ENCODE measurements around the gene GYG2. TPM values are rescaled to one million over a fixed set of nuclear protein-coding genes. Genes with fewer than 3 reads are reported as not detected.
"Not testable (repeated sequence)": the region's sequence is repeated elsewhere in the genome, so short reads cannot be mapped to it uniquely, and the experiment has no call there.

GYG2 gene
- total RNA-seq, 1 experiment from 2014 or later = 47.6 TPM

- H3K27ac Mint-ChIP-seq = peak overlapping the region; percentile 91
- no peaks in the 10 kb centered on the region for H3K27me3 Mint-ChIP-seq (ENCODE audit: low read depth)
- DNase-seq (ENCODE audit: low spot score) = no peak
- H3K4me1 Mint-ChIP-seq = peaks cover 29% of the 10 kb centered on the region
- peaks cover 2% of the 10 kb centered on the region for H3K9me3 Mint-ChIP-seq
- CTCF ChIA-PET = no interaction called here
- POLR2A ChIA-PET = no interaction called here
- ATAC-seq = no peak
- peaks cover 13% of the 10 kb centered on the region for H3K36me3 Mint-ChIP-seq
- H3K4me3 Mint-ChIP-seq = no peak overlapping the region
- TF ChIP-seq, protein P1, sequence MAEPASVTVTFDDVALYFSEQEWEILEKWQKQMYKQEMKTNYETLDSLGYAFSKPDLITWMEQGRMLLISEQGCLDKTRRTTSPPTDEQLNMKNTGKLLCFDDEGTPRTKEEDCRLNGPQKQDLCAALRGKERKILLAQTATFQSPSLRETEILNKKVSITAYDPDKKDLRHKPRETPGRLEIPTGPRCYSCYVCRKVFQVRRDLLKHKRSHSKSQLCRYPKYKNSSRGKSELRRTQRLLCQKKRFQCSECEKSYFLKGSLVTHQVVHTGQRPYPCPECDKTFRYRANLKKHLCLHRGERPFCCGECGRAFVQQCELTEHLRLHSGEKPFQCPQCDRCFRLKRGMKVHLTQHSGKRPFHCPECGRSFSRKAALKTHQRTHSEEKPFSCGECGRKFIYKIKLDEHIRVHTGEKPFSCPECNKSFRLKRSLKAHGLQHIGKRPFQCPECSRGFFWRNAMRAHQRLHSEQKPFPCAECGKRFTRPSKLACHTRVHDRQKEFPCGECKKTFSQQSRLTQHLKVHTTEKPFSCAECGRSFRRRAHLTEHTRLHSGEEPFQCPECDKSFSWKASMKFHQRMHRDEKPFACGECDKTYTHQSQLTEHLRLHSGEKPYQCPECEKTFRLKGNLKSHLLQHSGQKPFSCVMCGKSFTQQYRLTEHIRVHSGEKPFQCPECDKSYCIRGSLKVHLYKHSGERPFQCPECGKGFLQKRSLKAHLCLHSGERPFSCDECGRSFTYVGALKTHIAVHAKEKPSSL (CRISPR knock-in tag; conservative IDR thresholded peaks at IDR 0.05) = no peak
- TF ChIP-seq GABPB1 (CRISPR knock-in tag; IDR thresholded peaks at IDR 0.05) (no peak; the same call in 1 of the 2 replicates), SMAD3 (CRISPR knock-in tag; IDR thresholded peaks at IDR 0.05; ENCODE audit: borderline replicate concordance) (no peak), ATF1 (CRISPR knock-in tag; IDR thresholded peaks at IDR 0.05) (no peak), ZNF121 (CRISPR knock-in tag; IDR thresholded peaks at IDR 0.05) (0 out of 2 replicates have a peak, but pooled peaks have one; percentile 37)
- TF ChIP-seq, protein P2, sequence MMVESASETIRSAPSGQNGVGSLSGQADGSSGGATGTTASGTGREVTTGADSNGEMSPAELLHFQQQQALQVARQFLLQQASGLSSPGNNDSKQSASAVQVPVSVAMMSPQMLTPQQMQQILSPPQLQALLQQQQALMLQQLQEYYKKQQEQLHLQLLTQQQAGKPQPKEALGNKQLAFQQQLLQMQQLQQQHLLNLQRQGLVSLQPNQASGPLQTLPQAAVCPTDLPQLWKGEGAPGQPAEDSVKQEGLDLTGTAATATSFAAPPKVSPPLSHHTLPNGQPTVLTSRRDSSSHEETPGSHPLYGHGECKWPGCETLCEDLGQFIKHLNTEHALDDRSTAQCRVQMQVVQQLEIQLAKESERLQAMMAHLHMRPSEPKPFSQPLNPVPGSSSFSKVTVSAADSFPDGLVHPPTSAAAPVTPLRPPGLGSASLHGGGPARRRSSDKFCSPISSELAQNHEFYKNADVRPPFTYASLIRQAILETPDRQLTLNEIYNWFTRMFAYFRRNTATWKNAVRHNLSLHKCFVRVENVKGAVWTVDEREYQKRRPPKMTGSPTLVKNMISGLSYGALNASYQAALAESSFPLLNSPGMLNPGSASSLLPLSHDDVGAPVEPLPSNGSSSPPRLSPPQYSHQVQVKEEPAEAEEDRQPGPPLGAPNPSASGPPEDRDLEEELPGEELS (CRISPR knock-in tag; IDR thresholded peaks at IDR 0.05) = no peak
Measured at GRCh38 chrX:2897311-2897689, 68.6 kb downstream of the GYG2 start.

DNA sequence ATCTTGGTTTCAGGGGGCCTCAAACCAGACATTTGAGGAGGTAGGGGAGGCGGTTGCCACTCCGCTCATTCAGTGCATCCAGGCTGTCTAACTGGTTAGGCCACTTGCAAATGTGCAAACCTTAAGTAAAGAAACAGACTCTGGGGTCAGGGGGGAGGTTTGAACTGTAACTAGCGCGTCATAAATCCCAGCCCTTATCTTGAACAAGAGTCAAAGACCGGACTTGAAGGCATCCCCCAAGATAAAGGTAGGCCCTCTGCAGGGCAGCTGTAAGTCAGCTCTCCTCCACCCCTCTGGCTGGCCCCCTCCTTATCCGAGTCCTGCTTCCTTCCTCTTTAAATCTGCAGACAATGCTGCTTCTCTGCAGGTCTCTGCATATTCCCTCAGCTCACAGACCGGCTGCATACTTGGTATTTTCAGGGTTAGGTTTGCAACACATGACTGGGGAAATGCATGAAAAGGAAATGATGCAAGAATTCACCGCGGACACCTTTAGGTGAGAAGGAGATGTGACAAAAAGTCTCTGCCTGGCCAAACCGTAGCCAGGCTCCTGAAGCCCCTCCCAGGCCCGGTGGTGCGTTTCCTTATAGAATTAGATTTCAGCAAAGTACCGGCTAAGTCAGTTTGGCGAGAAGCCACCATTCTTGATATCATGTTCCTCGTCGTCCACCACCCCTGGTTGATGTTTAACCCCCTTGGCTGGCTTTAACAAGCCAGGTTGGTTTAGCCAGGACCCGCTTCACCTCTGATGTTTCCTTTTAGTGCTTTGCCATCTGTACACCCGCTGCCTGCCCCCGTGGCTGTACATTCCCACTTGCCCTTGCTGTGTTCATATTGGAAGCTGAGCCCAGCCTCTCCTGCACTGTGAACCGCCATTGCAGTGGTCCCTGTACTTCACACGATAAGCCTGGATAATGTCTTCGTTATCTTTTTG, 69.2 kb downstream of the GYG2 start:
- Mint-ChIP-seq H3K36me3 (peaks cover 18% of the 10 kb centered on the region), H3K4me1 (peaks cover 29% of the 10 kb centered on the region), H3K27ac (peak overlapping the region; percentile 91)
- TF ChIP-seq GABPB1 (CRISPR knock-in tag; IDR thresholded peaks at IDR 0.05) = peak; percentile 71
- POLR2A ChIA-PET; H3K4me3 Mint-ChIP-seq; H3K9me3 Mint-ChIP-seq; H3K27me3 Mint-ChIP-seq (ENCODE audit: low read depth): not testable (repeated sequence)
- peak; percentile 86 for ATAC-seq
- CTCF ChIA-PET = interaction anchor here (1.5 kb wide), 1 partner anchor 22 kb away, joined by 3 read pairs; no protein-coding TSS in a partner anchor
- peak; percentile 26 for DNase-seq (ENCODE audit: low spot score)

- POLR2A ChIA-PET = no interaction called here
- TF ChIP-seq FOXJ3 (CRISPR knock-in tag; IDR thresholded peaks at IDR 0.05; ENCODE audit: borderline replicate concordance) (no peak), ZSCAN18 (CRISPR knock-in tag; IDR thresholded peaks at IDR 0.05) (no peak), ERG (CRISPR knock-in tag; IDR thresholded peaks at IDR 0.05) (no peak), CREM (CRISPR knock-in tag; IDR thresholded peaks at IDR 0.05) (no peak), E2F4 (CRISPR knock-in tag; IDR thresholded peaks at IDR 0.05; ENCODE audit: borderline replicate concordance, low read depth) (no peak), CBFB (CRISPR knock-in tag; IDR thresholded peaks at IDR 0.05; ENCODE audit: low read depth) (no peak), ZNF416 (CRISPR knock-in tag; IDR thresholded peaks at IDR 0.05) (no peak), KAT7 (CRISPR knock-in tag; IDR thresholded peaks at IDR 0.05; ENCODE audit: borderline replicate concordance) (no peak)
- TF ChIP-seq, protein P3, sequence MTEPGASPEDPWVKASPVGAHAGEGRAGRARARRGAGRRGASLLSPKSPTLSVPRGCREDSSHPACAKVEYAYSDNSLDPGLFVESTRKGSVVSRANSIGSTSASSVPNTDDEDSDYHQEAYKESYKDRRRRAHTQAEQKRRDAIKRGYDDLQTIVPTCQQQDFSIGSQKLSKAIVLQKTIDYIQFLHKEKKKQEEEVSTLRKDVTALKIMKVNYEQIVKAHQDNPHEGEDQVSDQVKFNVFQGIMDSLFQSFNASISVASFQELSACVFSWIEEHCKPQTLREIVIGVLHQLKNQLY (CRISPR knock-in tag; IDR thresholded peaks at IDR 0.05) = no peak
- TF ChIP-seq, protein P4, sequence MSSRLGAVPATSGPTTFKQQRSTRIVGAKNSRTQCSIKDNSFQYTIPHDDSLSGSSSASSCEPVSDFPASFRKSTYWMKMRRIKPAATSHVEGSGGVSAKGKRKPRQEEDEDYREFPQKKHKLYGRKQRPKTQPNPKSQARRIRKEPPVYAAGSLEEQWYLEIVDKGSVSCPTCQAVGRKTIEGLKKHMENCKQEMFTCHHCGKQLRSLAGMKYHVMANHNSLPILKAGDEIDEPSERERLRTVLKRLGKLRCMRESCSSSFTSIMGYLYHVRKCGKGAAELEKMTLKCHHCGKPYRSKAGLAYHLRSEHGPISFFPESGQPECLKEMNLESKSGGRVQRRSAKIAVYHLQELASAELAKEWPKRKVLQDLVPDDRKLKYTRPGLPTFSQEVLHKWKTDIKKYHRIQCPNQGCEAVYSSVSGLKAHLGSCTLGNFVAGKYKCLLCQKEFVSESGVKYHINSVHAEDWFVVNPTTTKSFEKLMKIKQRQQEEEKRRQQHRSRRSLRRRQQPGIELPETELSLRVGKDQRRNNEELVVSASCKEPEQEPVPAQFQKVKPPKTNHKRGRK (CRISPR knock-in tag; IDR thresholded peaks at IDR 0.05; ENCODE audit: borderline replicate concordance) = no peak
Measured at GRCh38 chrX:2898846-2899512, 70.2 kb downstream of the GYG2 start.

More at GRCh38 chrX:2898846-2899512, 70.2 kb downstream of the GYG2 start:
- Mint-ChIP-seq H3K9me3 (peaks cover 10% of the 10 kb centered on the region), H3K4me1 (peaks cover 29% of the 10 kb centered on the region), H3K27ac (peak overlapping the region; percentile 91), H3K36me3 (peaks cover 16% of the 10 kb centered on the region), H3K4me3 (no peak overlapping the region), H3K27me3 (ENCODE audit: low read depth) (no peaks in the 10 kb centered on the region; the same call in 1 of the 2 replicates)
- DNase-seq (ENCODE audit: low spot score) (no peak), ATAC-seq (no peak)
- CTCF ChIA-PET = interaction anchor here (1.5 kb wide), 1 partner anchor 23 kb away, joined by 3 read pairs; no protein-coding TSS in a partner anchor
